HG03066 (cell line): Measurements from ENCODE around the gene THRB.

ENCODE experiments used
- ATAC-seq: cut with Tn5 transposase; IDR thresholded peaks from one replicate; pipeline ENCODE4 v1.9.1; 2021; ENCODE audit warnings: low read depth; ENCODE audit not compliant: unreplicated experiment

THRB gene

DNA sequence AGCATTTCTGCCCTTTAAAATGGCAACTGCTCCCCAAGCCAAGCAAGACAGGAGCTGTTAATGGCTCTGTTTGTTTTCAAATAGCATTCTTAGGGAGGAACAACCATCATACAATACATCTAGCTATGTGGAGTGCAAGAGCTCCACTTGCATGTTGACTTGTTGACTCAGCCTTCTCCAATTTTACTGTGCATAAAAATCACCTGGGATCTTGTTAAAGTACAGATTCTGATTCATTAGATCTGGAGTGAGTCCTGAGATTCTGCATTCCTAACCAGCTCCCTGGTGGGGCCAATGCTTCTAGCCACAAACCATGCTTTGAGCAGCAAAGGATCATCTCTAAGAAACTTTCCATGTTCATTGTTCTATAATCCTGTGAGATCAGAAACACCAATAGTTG, 171.4 kb downstream of the THRB start:
- ATAC-seq = no peak

DNA sequence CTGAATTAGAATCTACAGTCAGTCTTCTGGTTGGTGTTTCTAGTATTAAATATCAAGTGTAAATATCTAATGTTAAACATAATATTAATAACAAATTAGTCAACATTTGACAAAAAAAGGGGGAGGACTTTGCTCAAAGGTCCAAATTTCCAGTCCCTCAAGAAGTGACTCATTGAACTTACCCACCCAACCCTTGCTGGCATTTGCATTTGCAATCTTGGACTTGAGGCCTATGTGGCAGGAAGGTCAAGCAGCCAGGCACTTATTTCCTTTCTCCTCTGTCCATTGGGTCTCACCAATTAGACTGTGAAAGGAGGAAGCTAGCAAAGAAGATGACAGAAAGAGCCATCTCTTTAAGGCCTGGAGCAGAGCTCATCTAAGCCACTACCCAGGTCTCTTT, 174.0 kb downstream of the THRB start:
- ATAC-seq = no peak

DNA sequence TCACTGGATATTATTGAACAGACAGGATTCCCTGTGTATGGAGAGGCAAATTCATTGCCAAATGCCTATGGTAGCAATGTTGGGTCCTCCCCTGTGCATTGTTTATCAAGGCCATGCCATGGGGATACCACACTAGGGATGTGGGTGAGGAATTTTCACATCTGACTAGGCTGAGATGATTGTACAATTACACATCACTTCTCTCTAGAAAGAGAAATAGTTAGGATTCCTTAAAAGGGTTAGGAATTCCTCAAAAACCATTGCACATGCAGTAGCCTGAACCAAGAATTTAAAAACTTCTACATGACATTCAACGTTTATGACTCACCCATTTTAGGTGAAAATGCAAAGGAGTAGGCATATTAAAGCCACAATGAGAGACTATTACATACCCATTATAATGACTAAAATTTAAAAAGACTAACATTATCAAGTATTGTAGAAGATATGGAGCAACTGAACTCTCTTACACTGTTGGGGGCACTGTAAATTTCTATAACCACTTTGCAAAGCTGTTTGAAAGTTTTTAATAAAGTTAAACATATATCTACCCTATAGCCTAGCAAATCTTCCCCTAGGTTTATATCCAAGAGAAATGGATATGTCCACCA, 175.9 kb downstream of the THRB start:
- ATAC-seq = no peak

DNA sequence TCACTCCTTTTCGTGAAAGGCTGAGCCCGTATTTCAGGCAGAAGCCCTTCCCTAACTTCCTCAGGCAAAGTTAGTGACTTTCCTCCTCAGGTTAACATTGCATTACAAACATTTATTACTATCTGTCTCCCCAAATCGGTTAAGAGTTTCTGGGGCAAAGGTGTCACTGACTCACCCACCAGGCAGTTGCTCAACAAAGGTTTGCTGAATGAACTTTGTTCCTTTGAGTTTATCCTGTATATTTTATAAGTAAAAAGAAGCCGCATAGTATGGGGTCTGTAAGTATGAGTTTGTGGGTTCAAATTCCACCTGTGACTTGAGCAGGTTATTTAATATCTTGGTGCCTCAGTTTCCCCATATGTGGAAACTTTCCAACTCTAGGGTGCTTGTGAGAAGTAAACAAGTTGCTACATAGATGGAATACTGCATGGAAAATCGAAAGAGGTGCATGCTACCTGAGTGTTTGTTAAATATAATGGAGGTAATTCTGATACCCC, 177.7 kb downstream of the THRB start:
- ATAC-seq = no peak

DNA sequence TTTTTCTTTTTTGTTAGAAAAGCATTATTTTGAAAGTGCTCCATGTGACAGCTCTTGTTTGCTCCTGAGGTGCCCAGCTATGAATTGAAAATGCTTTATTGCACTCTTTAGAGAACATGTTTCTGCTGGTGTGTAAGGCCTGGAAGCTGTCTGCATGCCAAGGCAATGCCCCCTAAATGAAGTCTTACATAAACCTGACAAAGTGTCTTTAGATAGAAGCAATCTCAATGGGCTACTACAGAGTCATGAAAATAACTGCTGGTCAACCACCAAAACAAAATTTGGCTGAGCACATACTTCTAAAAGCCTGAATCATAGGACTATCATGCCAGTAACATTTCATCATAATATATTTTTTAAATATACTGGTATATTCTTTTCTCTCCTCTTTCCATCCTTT, 178.7 kb downstream of the THRB start:
- no peak for ATAC-seq

DNA sequence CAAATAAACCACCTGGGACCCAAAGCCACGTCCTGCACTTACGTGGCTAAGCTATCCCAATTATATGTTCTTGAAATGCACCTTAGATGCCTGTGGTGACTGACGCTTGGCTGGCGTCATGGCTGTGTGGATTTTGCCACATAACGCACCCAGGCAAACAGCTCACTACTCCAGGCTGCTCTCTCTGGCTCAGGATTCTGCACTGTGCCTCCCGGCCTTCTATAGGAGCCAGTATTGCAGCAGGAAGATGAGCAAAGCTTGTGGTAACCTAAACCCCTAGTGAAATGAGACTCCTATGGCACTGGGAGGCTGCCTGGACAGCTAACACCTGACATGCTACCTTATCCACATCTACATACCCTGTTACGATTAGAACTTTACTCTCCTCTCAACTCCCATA, 179.3 kb downstream of the THRB start:
- no peak for ATAC-seq

DNA sequence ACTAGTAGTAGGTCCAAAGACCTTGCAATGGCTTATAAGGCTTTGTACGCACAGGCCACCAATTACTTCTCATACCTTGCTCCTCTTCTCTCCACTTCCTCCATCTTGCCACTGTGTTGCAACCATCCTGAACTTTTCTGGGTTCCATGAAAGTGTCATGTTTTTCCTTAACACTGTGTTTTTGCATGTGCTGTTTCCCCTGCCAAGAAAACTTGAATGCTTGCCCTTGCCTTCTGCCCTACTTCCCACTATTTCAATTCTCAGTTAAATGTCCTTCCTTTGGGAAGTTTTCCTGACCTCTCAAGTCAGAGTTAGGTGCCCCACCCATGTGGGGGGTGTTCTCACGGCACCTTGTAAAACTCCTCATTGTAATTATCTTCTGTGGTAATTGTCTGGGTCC, 182.8 kb downstream of the THRB start:
- no peak for ATAC-seq

DNA sequence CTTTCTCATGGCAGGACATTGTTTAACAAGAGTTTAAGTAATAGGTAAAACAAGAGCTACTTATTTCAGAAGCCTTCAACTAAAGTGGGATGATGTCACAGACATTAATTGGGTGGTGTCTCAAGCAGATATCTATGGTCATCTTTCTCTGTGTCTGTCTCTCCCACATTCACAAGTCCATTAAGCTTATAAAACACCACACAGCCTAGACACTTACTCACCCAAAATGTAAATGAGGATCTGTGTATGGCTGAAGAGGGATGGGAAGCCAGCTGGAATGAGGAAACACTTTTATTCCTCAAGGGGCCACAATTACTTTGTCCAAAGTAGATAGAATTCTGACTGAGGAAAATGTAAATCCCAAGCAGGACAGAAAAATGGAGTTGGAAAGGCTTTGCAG, 183.8 kb downstream of the THRB start:
- ATAC-seq = no peak

DNA sequence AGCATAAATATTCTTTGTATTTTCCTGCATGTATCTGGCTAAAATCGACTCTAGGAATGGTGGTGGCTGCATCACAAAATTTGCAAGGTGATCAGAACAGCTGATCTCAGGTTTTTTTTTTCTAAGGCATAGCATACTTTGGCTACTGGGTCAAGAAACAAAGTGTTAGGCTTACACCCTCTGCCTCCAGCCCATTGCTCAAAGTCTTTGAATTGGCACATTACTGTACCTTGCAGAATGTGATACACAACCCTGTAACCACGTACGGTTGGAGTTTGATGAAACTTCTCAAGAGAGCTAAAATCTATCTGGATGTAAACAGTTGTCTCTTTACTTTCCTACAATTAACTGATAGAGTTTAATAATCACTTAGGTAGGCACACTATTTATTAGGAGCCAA, 188.1 kb downstream of the THRB start:
- no peak for ATAC-seq

DNA sequence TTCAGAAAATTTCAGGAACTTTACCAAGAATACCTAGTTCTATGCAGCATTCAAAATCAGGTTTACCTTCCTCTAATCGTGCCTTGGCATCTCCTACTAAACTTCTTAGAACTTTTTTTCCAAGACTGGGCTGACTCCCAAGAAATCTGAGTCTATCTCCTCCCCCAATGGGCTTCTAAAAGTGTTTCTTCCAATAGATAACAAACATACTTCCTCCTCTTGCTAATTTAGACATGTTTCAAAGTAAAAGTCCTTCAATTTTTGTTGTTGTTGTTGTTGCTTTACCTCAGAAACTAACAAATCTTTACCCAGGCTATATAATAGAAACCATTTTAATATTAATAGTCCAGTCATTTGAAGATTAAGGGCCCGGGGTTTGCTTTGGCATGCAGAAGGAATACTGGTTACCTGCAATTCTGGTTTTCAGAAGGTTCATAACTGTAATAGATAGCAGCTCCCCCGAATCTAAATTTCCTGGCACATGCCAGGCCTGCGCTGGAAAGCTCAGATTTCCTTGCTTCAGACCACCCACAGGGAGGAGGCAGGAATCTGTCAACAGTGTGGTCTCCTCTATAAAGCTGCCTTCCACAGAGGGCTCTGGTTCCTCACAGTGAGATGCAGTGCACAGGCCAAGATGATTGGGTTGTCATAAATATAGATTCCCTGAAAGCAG, 188.7 kb downstream of the THRB start:
- no peak for ATAC-seq

DNA sequence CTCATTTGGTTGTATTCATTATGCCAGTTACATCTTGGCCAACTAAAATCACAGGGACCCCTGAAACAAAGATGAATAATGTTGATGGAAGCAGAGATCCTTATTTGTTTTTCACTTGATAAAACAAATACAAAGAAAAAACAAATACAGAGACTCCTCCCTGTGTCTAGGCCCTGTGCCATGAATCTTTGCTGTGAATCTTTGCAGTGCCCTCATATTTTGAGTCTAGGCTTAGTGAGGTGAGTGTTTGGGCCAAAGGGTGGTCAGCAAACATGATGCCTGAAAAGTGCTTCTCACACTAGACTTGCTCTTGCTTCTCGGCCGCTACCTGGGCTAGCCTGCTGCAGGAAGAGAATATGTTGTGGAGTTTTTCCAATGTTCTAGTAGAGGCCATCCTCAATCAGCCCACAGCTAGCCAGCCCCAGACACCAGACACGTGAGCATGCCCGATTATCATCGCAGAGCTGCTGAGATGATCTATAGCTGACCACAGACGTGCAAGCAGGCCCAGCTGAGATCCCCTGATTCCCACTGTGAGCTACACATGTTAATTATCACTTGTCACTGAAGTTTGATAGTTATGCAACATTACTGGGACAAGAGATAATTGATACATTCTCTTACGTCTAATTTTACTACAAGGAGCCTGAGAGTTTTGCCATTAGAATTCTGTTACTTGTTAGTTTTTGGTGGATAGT, 191.4 kb downstream of the THRB start:
- ATAC-seq = no peak

DNA sequence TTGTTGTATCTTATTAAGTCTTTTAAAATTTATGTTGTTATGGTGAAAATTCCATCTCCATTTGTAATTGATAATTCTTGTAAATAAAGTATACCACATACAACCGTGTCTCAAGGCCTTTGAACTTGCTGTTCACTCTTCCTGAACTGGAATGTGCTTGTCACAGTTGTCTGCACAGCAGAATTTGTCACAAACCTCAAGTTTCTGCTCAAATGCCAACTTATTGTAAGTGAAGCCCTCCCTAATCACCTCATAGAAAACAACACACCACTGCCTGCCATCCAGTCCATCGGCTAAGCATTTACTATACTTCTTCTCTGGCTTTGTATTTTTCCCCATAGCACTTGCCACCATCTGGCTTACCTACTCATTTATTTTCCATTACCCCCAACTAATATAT, 192.3 kb downstream of the THRB start:
- ATAC-seq = no peak

DNA sequence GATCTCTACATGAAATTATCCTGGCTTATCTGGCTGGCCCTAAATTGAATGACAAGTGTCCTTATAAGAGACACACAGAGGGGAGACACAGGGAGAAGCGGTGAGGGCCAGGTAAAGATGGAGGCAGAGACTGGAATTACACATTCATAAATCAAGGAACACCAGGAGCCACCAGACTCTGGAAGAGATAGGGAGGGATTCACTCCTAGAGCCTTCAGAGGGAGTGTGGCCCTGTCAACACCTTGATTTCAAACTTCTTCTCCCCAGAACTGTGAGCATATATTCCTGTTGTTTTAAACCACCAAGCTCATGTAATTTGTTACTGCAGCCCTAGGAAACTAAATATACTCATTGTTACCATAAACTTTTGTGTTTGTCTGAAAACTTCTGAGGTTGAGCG, 193.7 kb downstream of the THRB start:
- ATAC-seq = no peak

DNA sequence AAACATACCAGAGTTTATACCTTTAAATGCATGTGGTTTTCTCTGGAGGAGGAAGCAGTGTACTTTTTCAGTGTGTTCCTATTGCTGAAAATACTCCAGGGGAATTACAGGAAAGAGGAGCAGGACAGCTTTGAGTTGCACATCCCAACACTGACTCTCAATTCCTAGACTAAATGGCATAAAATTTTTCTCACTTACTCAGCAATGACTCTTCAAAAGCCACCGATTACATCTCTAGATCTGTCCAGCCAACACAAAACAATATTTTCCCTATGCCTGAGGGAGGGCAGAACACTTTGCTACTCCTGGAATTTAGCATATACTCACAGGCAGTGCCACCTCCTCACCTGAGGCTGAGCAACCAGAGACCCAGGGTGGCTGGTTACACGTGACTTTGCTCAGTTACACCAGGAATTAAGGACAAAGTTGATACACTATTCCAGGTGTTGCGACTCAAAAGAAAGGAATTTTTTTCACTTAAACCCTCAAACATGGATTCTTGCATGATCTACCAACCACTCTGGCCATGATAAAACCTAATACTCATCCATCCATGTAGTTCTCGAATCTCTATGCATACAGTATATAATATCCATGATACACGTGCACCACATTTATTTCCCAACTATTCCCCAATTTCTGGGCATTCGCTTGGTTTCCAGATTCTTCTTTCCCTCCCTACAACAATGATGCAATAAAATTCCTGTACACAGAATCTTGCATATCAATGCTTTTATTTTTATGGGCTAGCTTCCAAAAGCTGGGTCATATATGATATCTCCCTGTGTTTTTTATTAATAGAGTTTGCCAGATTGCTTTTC, 194.6 kb downstream of the THRB start:
- ATAC-seq = no peak

DNA sequence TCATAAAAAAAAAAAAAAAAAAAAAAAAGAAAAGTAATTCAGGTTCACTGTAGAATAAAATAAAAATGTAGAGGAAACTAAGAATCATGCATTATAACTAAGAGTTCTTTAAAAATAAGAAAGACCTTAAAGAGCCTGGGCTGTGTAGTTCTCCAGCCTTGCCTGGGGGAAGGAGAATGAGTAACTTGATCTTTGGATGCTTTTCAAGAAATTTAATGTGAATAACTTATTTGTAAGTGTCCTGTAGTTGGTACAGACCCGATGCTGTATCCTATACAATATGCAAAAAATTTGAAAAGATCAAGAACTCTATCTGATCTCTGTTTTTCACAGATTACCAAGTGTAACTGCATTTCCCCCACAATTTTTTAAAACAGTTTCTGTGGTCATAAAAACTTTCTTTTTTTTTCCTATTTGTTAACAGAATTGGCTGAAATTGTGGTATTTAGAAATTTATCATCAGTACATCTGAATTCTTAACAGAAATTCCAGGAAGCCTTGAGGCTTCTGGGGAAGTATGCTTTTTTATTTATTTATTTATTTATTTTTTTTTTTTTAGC, 195.3 kb downstream of the THRB start:
- no peak for ATAC-seq

DNA sequence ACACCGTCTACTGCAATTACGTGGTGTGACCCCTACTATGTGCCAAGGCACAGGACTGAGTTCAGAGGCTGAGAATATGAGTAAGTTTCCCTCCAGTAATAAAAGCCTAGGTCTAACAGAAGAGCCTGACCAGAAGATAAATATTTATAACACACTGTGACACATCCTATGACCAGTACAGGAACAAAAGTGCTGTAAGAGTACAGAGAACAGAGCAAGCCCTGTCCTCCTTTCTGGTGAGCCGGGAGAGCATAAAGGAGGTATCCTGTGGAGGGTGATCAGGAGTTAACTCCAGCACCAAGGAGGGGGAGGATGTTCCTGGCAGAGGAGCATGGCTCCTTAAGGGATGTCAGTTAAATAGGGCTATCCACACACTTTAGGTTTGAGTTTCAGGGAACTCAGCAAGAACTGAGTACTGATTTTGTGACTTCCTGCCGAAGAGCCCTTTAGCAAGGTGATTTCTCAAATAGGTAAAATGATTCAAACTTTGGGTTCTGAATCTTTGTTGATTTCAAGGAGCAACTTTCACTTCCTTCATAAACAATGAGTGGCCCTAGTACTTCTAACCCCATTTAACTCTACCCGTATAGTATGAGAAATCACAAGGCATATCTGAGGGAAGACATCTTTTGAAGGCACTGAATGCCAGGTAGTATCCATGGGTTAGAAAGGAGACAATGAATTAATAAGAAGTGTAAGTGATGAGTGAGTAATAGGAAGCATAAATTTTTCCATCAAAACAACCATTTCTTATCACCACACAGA, 198.0 kb downstream of the THRB start:
- no peak for ATAC-seq

DNA sequence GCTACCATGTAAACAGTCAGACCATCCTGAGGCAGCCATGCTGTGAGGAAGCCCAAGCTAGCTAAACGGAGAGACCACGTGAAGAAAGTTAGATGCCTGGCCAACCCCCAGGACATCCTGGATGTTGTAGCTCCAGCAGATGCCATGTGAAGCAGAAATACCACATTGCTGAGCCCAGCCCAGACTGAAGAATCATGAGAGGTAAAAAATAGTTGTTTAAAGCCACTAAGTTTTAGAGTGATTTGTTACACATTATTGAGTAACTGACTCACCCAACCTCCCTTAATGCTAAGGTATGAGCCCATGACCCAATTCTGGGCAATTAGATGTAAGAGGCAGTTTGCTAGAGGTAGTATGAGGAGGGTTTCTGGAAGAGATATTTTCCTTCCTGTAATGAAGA, 200.5 kb downstream of the THRB start:
- ATAC-seq = no peak

DNA sequence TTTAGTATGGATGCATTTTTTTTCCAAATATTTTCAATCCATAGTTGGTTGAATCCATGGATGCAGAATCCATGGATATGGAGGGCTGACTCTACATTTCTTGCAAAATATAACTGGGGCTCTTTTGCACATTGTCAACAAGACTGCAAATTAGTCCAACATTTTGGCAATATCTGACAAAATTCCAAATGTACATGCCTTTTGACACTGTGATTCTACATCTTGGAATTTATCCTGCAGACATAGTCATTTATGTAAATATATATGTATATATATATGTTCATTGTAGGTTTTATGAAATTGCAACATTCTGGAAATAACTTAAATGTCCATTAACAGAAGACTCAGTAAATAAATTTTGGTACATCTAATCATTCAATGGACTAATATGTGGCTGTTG, 203.0 kb downstream of the THRB start:
- ATAC-seq = no peak

DNA sequence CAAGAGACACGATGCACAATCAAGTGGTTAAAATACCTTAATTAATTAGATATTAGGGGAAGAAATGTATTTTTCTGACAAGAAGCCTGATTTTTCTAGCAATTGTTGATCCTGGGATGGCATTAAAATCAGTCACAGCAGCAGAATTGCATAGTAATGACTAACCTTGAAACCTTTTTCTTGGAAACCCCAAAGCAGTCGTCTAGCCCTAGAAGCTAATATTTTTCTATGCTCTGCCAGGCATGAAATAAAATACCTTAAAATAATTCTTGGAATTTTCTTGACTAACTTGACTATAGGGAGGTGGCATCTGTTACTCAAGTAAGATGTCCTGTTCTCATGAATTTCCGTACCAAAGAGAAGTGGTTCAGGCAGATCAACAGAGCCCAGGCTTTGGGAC, 204.1 kb downstream of the THRB start:
- ATAC-seq = no peak
